PC-3 (cell line): ENCODE measurements around the gene ARHGEF4. TPM values are rescaled to one million over a fixed set of nuclear protein-coding genes. Genes with fewer than 3 reads are reported as not detected.

Experiments used
- ATAC-seq: fragments of 200-7000 bp; cut with Tn5 transposase; 2 replicates; pipeline ENCODE4 v1.9.1; 2020; ENCODE audit warnings: mild to moderate bottlenecking, moderate library complexity
- BruUV-seq: library from RNA; stranded (reverse); fragments of 400-500 nt; replicated peaks from 2 replicates; lab custom pipeline; 2021; lab: Mats Ljungman, UMichigan
- CTCF ChIA-PET: fragments of 300-600 bp; sonication (Branson Sonifier 250); formaldehyde crosslinking; loops from one replicate; lab custom pipeline; 2022; ENCODE audit warnings: antibody characterized with exemption; lab: Charles Lee
- POLR2A ChIA-PET: fragments of 300-600 bp; sonication (Branson Sonifier 250); formaldehyde crosslinking; loops from one replicate; lab custom pipeline; 2022; ENCODE audit warnings: antibody characterized with exemption; ENCODE audit not compliant: unreplicated experiment; lab: Charles Lee
- DNase-seq: peaks from one replicate; pipeline ENCODE4 v3.0.0-alpha.2; 2015
- H2AFZ ChIP-seq: fragments of 300-600 bp; sonication (generic); 2 replicates; pipeline ENCODE4 v1.6.0; 2016; ENCODE audit warnings: antibody characterized with exemption, low read length
- H3F3A ChIP-seq: fragments of 300-600 bp; sonication (generic); one replicate; pipeline ENCODE4 v1.6.0; 2017; ENCODE audit warnings: antibody characterized with exemption, low read length, control low read depth, mild to moderate bottlenecking; ENCODE audit not compliant: unreplicated experiment
- H3K27ac ChIP-seq: fragments of 300-600 bp; sonication (generic); 2 replicates; pipeline ENCODE4 v1.5.1; 2016; ENCODE audit warnings: mild to moderate bottlenecking, low read length
- H3K27me3 ChIP-seq: fragments of 300-600 bp; sonication (generic); 2 replicates; pipeline ENCODE4 v1.6.1; 2016; ENCODE audit warnings: low read length, mixed read lengths
- H3K36me3 ChIP-seq: fragments of 300-600 bp; sonication (generic); 2 replicates; pipeline ENCODE4 v1.6.1; 2016; ENCODE audit warnings: low read depth, mixed run types, low read length, mixed read lengths
- H3K4me1 ChIP-seq: fragments of 300-600 bp; sonication (generic); 2 replicates; pipeline ENCODE4 v1.5.1; 2016; ENCODE audit warnings: low read length; ENCODE audit not compliant: insufficient read depth
- H3K4me2 ChIP-seq: fragments of 300-600 bp; sonication (generic); 2 replicates; pipeline ENCODE4 v1.6.0; 2016; ENCODE audit warnings: low read length
- H3K4me3 ChIP-seq: fragments of 300-600 bp; sonication (generic); 2 replicates; pipeline ENCODE4 v1.5.1; 2016; ENCODE audit warnings: mild to moderate bottlenecking, low read length, mixed read lengths
- H3K79me2 ChIP-seq: fragments of 300-600 bp; sonication (generic); 2 replicates; pipeline ENCODE4 v1.6.1; 2017; ENCODE audit warnings: low read length, mixed read lengths
- H3K9ac ChIP-seq: fragments of 300-600 bp; sonication (generic); 2 replicates; pipeline ENCODE4 v1.6.0; 2016; ENCODE audit warnings: mild to moderate bottlenecking, low read length
- H3K9me2 ChIP-seq: fragments of 300-600 bp; sonication (generic); replicated peaks from 2 replicates; pipeline ENCODE4 v1.6.1; 2016; ENCODE audit warnings: mixed run types, low read length, mixed read lengths
- H3K9me3 ChIP-seq: fragments of 300-600 bp; sonication (generic); 2 replicates; pipeline ENCODE4 v1.6.1; 2016; ENCODE audit warnings: low read length, mixed read lengths
- H4K20me1 ChIP-seq: fragments of 300-600 bp; sonication (generic); 2 replicates; pipeline ENCODE4 v1.6.1; 2016; ENCODE audit warnings: low read length, mixed read lengths
- EZH2 ChIP-seq: fragments of 300-600 bp; sonication (generic); IDR thresholded peaks from one replicate; pipeline ENCODE4 v1.6.1; 2017; ENCODE audit warnings: antibody characterized with exemption, mild to moderate bottlenecking, low read length; ENCODE audit not compliant: unreplicated experiment
- EZH2phosphoT487 ChIP-seq: fragments of 300-600 bp; sonication (generic); IDR thresholded peaks from 2 replicates; pipeline ENCODE4 v1.6.1; 2018; ENCODE audit warnings: mild to moderate bottlenecking, antibody characterized with exemption, low read length, borderline replicate concordance
- intact Hi-C: fragments of 100-400 bp; cut with micrococcal nuclease; formaldehyde crosslinking; loops from 2 replicates; pipeline ENCODE4 v1.9.0; 2023
- total RNA-seq: library from RNA; depleted of rRNA; stranded (reverse); fragments of >200 nt; gene quantifications from 2 replicates; pipeline ENCODE4 v1.2.3, GENCODE V29; 2014
- TF ChIP-seq, protein P1 (sequence below): fragments of 300-600 bp; sonication (generic); conservative IDR thresholded peaks from 2 replicates; pipeline ENCODE4 v1.5.1; 2017; ENCODE audit warnings: antibody characterized with exemption, low read depth, mild to moderate bottlenecking, low read length

The ARHGEF4 gene
- total RNA-seq, 1 experiment from 2014 or later, result 21.5 TPM

DNA sequence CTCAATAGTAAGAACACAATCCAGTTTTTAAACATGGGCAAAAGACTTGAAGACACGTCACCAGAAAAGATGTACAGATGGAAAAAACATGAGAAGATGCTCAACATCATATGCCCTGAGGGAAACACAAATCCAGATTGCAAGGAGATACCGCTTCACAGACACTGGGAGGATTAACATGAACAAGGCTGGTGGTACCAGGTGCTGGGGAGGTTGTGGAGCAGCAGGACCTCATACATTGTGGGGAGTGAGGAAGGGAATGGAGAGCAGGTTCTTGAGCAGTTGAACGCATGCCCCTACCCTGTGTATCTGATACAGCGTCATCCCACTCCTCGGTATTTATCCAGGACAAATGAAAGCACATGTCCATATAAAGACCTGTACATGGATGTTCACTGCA, 72.1 kb downstream of the ARHGEF4 start:
- H4K20me1 ChIP-seq, result no peaks in the 10 kb centered on the region
- H3K4me3 ChIP-seq, result no peak overlapping the region
- no peaks in the 10 kb centered on the region for H3K9me2 ChIP-seq
- BruUV-seq, result no TSS peak
- H2AFZ ChIP-seq, result no peak overlapping the region
- no peaks in the 10 kb centered on the region for H3K27me3 ChIP-seq
- TF ChIP-seq EZH2 (no peak), EZH2phosphoT487 (no peak)
- TF ChIP-seq, protein P1, sequence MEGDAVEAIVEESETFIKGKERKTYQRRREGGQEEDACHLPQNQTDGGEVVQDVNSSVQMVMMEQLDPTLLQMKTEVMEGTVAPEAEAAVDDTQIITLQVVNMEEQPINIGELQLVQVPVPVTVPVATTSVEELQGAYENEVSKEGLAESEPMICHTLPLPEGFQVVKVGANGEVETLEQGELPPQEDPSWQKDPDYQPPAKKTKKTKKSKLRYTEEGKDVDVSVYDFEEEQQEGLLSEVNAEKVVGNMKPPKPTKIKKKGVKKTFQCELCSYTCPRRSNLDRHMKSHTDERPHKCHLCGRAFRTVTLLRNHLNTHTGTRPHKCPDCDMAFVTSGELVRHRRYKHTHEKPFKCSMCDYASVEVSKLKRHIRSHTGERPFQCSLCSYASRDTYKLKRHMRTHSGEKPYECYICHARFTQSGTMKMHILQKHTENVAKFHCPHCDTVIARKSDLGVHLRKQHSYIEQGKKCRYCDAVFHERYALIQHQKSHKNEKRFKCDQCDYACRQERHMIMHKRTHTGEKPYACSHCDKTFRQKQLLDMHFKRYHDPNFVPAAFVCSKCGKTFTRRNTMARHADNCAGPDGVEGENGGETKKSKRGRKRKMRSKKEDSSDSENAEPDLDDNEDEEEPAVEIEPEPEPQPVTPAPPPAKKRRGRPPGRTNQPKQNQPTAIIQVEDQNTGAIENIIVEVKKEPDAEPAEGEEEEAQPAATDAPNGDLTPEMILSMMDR, result no peak
- 0 out of 2 replicates have a peak, but pooled peaks cover 5% of the 10 kb centered on the region for H3K9me3 ChIP-seq
- no peak overlapping the region for H3K27ac ChIP-seq
- no peak for ATAC-seq
- no peaks in the 10 kb centered on the region for H3F3A ChIP-seq
- no peak for DNase-seq
- H3K4me1 ChIP-seq, result peaks cover 5% of the 10 kb centered on the region; the same call in 1 of the 2 replicates
- H3K4me2 ChIP-seq, result no peak overlapping the region
- POLR2A ChIA-PET, result no interaction called here
- H3K36me3 ChIP-seq, result peaks cover 5% of the 10 kb centered on the region; the same call in 1 of the 2 replicates
- intact Hi-C loops, result no loop called here
- CTCF ChIA-PET, result no interaction called here
- no peak overlapping the region for H3K9ac ChIP-seq
- no peaks in the 10 kb centered on the region for H3K79me2 ChIP-seq

DNA sequence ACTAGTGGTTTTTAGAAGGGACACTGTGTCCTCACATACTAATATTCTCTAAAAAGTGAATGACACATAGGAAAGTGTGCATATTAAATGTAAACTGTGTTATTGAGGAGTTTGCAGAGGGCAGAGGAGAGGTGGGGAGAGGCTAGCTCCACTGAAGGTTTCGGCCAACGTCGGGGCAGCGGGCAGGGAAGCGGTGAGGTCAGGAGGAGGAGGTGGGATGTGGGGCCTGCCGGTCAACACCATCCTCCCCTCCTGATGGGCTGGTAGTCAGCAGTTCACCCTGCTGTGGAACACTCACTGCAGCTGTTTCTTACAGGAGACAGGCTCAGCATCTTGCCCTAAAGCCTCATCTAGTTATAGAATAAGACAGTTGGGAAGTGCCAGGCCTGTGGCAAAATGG, 74.2 kb downstream of the ARHGEF4 start:
- no peaks in the 10 kb centered on the region for H3F3A ChIP-seq
- H4K20me1 ChIP-seq, result no peaks in the 10 kb centered on the region
- ATAC-seq, result no peak
- H3K9me2 ChIP-seq, result no peaks in the 10 kb centered on the region
- intact Hi-C loops, result no loop called here
- H3K79me2 ChIP-seq, result no peaks in the 10 kb centered on the region
- TF ChIP-seq EZH2phosphoT487, result no peak
- TF ChIP-seq, protein P1, result no peak
- no peak for TF ChIP-seq EZH2
- H3K9me3 ChIP-seq, result 0 out of 2 replicates have a peak, but pooled peaks cover 4% of the 10 kb centered on the region
- H3K9ac ChIP-seq, result no peak overlapping the region
- ChIA-PET CTCF (no interaction called here), POLR2A (no interaction called here)
- H3K4me1 ChIP-seq, result peaks cover 5% of the 10 kb centered on the region; the same call in 1 of the 2 replicates
- H3K4me2 ChIP-seq, result no peak overlapping the region
- H3K4me3 ChIP-seq, result no peak overlapping the region
- H3K27me3 ChIP-seq, result no peaks in the 10 kb centered on the region
- no peak overlapping the region for H2AFZ ChIP-seq
- no TSS peak for BruUV-seq
- no peak overlapping the region for H3K27ac ChIP-seq
- DNase-seq, result no peak
- peaks cover 5% of the 10 kb centered on the region; the same call in 1 of the 2 replicates for H3K36me3 ChIP-seq

DNA sequence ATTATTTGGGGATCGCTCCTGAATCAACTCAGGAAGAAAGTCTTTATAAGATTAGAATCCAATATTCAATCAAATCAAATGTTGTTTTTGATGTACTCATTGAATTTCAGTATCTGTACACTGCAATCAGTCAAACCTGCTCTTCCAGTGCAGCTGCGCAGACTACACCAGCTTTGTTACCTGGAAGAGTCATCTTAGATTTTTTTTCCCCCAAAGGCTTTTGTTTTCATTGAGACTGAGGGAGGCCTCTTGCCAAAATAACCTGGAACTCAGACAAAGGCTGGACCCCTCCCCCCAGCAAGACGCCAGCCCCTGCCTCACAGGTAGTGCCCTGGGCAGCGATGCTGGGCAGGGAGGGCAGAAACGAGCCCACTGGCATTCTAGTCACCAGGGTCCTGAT, 74.8 kb downstream of the ARHGEF4 start:
- Histone ChIP-seq H3K27me3 (no peaks in the 10 kb centered on the region), H3K36me3 (peaks cover 1% of the 10 kb centered on the region; the same call in 1 of the 2 replicates), H3K9me3 (no peaks in the 10 kb centered on the region), H2AFZ (no peak overlapping the region), H3K9me2 (no peaks in the 10 kb centered on the region), H3K4me2 (no peak overlapping the region), H3K4me1 (peaks cover 5% of the 10 kb centered on the region; the same call in 1 of the 2 replicates), H3K79me2 (no peaks in the 10 kb centered on the region), H3F3A (no peaks in the 10 kb centered on the region), H3K4me3 (no peak overlapping the region), H3K27ac (no peak overlapping the region), H4K20me1 (no peaks in the 10 kb centered on the region), H3K9ac (no peak overlapping the region)
- TF ChIP-seq EZH2 (no peak), EZH2phosphoT487 (no peak)
- TF ChIP-seq, protein P1, result no peak
- ChIA-PET CTCF (no interaction called here), POLR2A (no interaction called here)
- BruUV-seq, result no TSS peak
- no peak for ATAC-seq
- intact Hi-C loops, result no loop called here
- no peak for DNase-seq
